Tibial nerve (tissue), 4 donors: ENCODE results near the gene GCLC.

Experiments used
- CTCF ChIP-seq, 5 experiments: fragments of 200-600 bp in 3 of 5; fragments of 450-650 bp in 2 of 5; sonication (generic) in 3 of 5; IDR thresholded peaks; one replicate each; pipeline ENCODE4 v1.5.1; 2016 to 2019; ENCODE audit warnings: antibody characterized with exemption in 5 of 5, mild to moderate bottlenecking in 3 of 5, moderate library complexity in 2 of 5
- EP300 ChIP-seq, 2 donors: sonication (generic); formaldehyde crosslinking; IDR thresholded peaks; one replicate each; pipeline ENCODE4 v1.6.1; 2017; ENCODE audit warnings: antibody characterized with exemption in 2 of 2, mild to moderate bottlenecking in 1 of 2

- TF ChIP-seq EP300 (IDR thresholded peaks at IDR 0.05) (no peak), CTCF (IDR thresholded peaks at IDR 0.05) (no peak)
These were observed 28.4 kb upstream of the GCLC start for GRCh38 chr6:53573299-53573698.
